Measurements from ENCODE around the gene NLRP7.
"Not testable (repeated sequence)": the region's sequence is repeated elsewhere in the genome, so short reads cannot be mapped to it uniquely, and the experiment has no call there.

NLRP7 gene

GRCh38 chr19:54947381-54947780, at the start of gene NLRP7:
Gene NLRP7, minus strand, starts transcription at chr19:54947530.
- no peaks in the 10 kb centered on the region for H3K27me3 ChIP-seq (ENCODE audit: control insufficient read depth in 1 of 2, insufficient read depth in 2 of 2, low read length in 2 of 2)
- H3K4me3 ChIP-seq (ENCODE audit: low read length in 2 of 2): no peak within 1 kb of the TSS
- no peaks in the 10 kb centered on the region for H3K9me3 ChIP-seq (ENCODE audit: control insufficient read depth in 2 of 2, low read length in 2 of 2)
- H3K27ac ChIP-seq (ENCODE audit: low read length): no peak within 1 kb of the TSS
- H3K4me1 ChIP-seq (ENCODE audit: control insufficient read depth, insufficient read depth, low read length): no peaks in the 10 kb centered on the region
- no peak within 1 kb of the TSS for H3K9ac ChIP-seq (ENCODE audit: low read length in 2 of 2)
- no peaks in the 10 kb centered on the region for H3K36me3 ChIP-seq (ENCODE audit: control insufficient read depth in 2 of 2, insufficient read depth in 2 of 2, low read length in 2 of 2)

DNA sequence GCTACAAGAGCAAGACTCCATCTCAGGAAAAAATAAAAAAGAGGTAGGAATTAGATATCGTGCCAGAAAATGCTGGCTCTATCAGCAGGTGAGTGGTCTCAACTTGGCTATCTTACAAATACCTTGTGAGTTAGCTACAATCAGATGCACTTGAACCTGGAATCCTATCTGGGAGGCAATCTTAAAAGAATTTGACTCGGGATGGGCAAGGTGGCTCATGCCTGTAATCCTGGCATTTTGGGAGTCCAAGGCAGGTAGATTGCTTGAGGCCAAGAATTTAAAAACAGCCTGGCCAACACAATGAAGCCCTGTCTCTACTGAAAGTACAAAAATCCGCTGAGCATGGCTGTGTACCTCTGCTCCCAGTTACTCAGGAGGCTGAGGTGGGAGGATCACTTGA, 48.2 kb upstream of the NLRP7 start:
- no peaks in the 10 kb centered on the region for H3K4me1 ChIP-seq (ENCODE audit: control insufficient read depth, insufficient read depth, low read length)
- H3K27me3 ChIP-seq (ENCODE audit: control insufficient read depth in 1 of 2, insufficient read depth in 2 of 2, low read length in 2 of 2): no peaks in the 10 kb centered on the region
- no peak overlapping the region for H3K27ac ChIP-seq (ENCODE audit: low read length)
- H3K36me3 ChIP-seq (ENCODE audit: control insufficient read depth in 2 of 2, insufficient read depth in 2 of 2, low read length in 2 of 2): no peaks in the 10 kb centered on the region
- H3K4me3 ChIP-seq (ENCODE audit: low read length in 2 of 2): no peak overlapping the region
- no peak overlapping the region for H3K9ac ChIP-seq (ENCODE audit: low read length in 2 of 2)
- H3K9me3 ChIP-seq (ENCODE audit: control insufficient read depth in 2 of 2, low read length in 2 of 2): no peaks in the 10 kb centered on the region

GRCh38 chr19:54989531-54989930, 42.2 kb upstream of the NLRP7 start:
- not testable (repeated sequence) for H3K4me3 ChIP-seq (ENCODE audit: low read length in 2 of 2); H3K27me3 ChIP-seq (ENCODE audit: control insufficient read depth in 1 of 2, insufficient read depth in 2 of 2, low read length in 2 of 2); H3K9me3 ChIP-seq (ENCODE audit: control insufficient read depth in 2 of 2, low read length in 2 of 2); H3K27ac ChIP-seq (ENCODE audit: low read length); H3K4me1 ChIP-seq (ENCODE audit: control insufficient read depth, insufficient read depth, low read length); H3K36me3 ChIP-seq (ENCODE audit: control insufficient read depth in 2 of 2, insufficient read depth in 2 of 2, low read length in 2 of 2); H3K9ac ChIP-seq (ENCODE audit: low read length in 2 of 2)

- not testable (repeated sequence) for H3K27me3 ChIP-seq (ENCODE audit: control insufficient read depth in 1 of 2, insufficient read depth in 2 of 2, low read length in 2 of 2)
These were observed 35.2 kb upstream of the NLRP7 start for GRCh38 chr19:54982562-54982961.

GRCh38 chr19:54973229-54974090, 26.1 kb upstream of the NLRP7 start:
- H3K9me3 ChIP-seq (ENCODE audit: control insufficient read depth in 2 of 2, low read length in 2 of 2); H3K4me1 ChIP-seq (ENCODE audit: control insufficient read depth, insufficient read depth, low read length); H3K9ac ChIP-seq (ENCODE audit: low read length in 2 of 2); H3K27me3 ChIP-seq (ENCODE audit: control insufficient read depth in 1 of 2, insufficient read depth in 2 of 2, low read length in 2 of 2); H3K4me3 ChIP-seq (ENCODE audit: low read length in 2 of 2); H3K27ac ChIP-seq (ENCODE audit: low read length); H3K36me3 ChIP-seq (ENCODE audit: control insufficient read depth in 2 of 2, insufficient read depth in 2 of 2, low read length in 2 of 2): not testable (repeated sequence)

More at GRCh38 chr19:54982562-54982961, 35.2 kb upstream of the NLRP7 start:
- H3K36me3 ChIP-seq (ENCODE audit: control insufficient read depth in 2 of 2, insufficient read depth in 2 of 2, low read length in 2 of 2); H3K9ac ChIP-seq (ENCODE audit: low read length in 2 of 2); H3K4me3 ChIP-seq (ENCODE audit: low read length in 2 of 2); H3K27ac ChIP-seq (ENCODE audit: low read length); H3K4me1 ChIP-seq (ENCODE audit: control insufficient read depth, insufficient read depth, low read length); H3K9me3 ChIP-seq (ENCODE audit: control insufficient read depth in 2 of 2, low read length in 2 of 2): not testable (repeated sequence)

DNA sequence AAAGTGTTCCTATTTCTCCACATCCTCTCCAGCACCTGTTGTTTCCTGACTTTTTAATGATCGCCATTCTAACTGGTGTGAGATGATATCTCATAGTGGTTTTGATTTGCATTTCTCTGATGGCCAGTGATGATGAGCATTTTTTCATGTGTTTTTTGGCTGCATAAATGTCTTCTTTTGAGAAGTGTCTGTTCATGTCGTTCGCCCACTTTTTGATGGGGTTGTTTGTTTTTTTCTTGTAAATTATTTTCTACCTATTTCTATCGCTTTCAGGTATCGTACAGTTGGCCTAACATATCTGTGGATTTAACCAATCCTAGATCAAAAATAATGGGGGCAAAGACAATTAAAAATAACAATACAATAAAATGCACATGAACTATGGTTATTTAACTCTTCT, 24.1 kb upstream of the NLRP7 start:
- not testable (repeated sequence) for H3K36me3 ChIP-seq (ENCODE audit: control insufficient read depth in 2 of 2, insufficient read depth in 2 of 2, low read length in 2 of 2); H3K27ac ChIP-seq (ENCODE audit: low read length); H3K9me3 ChIP-seq (ENCODE audit: control insufficient read depth in 2 of 2, low read length in 2 of 2); H3K9ac ChIP-seq (ENCODE audit: low read length in 2 of 2); H3K4me1 ChIP-seq (ENCODE audit: control insufficient read depth, insufficient read depth, low read length); H3K27me3 ChIP-seq (ENCODE audit: control insufficient read depth in 1 of 2, insufficient read depth in 2 of 2, low read length in 2 of 2); H3K4me3 ChIP-seq (ENCODE audit: low read length in 2 of 2)

DNA sequence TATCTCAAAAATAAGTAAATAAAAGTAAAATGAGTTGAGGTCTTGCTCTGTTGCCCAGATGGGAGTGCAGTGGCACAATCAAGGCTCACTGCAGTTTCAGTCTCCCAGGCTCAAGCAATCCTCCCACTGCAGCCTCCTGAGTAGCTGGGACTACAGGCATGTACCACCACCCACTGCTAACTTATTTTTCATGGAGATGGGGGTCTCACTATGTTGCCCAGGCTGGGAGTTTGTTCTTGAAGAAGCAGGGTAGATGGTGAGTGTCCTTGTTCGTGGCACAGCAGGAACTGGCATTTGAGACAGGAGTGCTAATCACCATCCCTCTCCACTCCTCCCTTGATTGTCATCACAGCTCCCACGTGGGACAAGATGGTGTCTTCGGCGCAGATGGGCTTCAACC, 22.3 kb upstream of the NLRP7 start:
- Histone ChIP-seq H3K9ac (ENCODE audit: low read length in 2 of 2) (no peak overlapping the region), H3K4me3 (ENCODE audit: low read length in 2 of 2) (no peak overlapping the region), H3K4me1 (ENCODE audit: control insufficient read depth, insufficient read depth, low read length) (no peaks in the 10 kb centered on the region), H3K36me3 (ENCODE audit: control insufficient read depth in 2 of 2, insufficient read depth in 2 of 2, low read length in 2 of 2) (no peaks in the 10 kb centered on the region), H3K27me3 (ENCODE audit: control insufficient read depth in 1 of 2, insufficient read depth in 2 of 2, low read length in 2 of 2) (no peaks in the 10 kb centered on the region), H3K27ac (ENCODE audit: low read length) (no peak overlapping the region), H3K9me3 (ENCODE audit: control insufficient read depth in 2 of 2, low read length in 2 of 2) (no peaks in the 10 kb centered on the region)

GRCh38 chr19:54967611-54968010, 20.3 kb upstream of the NLRP7 start:
- Histone ChIP-seq H3K9me3 (ENCODE audit: control insufficient read depth in 2 of 2, low read length in 2 of 2) (no peaks in the 10 kb centered on the region), H3K27ac (ENCODE audit: low read length) (no peak overlapping the region), H3K4me1 (ENCODE audit: control insufficient read depth, insufficient read depth, low read length) (no peaks in the 10 kb centered on the region), H3K36me3 (ENCODE audit: control insufficient read depth in 2 of 2, insufficient read depth in 2 of 2, low read length in 2 of 2) (no peaks in the 10 kb centered on the region), H3K9ac (ENCODE audit: low read length in 2 of 2) (no peak overlapping the region), H3K4me3 (ENCODE audit: low read length in 2 of 2) (no peak overlapping the region), H3K27me3 (ENCODE audit: control insufficient read depth in 1 of 2, insufficient read depth in 2 of 2, low read length in 2 of 2) (no peaks in the 10 kb centered on the region)

DNA sequence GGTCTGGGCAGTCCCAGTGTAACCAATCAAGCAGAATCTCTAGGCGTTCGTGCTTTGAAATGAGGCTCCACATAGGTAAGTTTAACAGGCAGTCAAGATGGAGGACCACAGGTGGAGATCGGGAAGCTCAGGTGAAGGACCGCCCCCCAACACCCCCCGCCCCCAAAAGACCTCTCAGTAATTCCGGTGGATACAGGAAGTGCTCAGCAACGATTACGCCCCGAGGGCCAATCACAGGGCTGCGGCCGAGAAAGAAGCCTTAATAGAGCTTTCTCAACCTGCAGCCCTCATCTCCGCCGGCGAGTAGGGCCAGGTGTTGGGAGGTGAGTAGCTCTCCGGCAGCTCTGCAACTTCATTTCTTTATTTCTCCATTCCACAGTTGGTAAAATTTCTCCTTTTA, 17.7 kb upstream of the NLRP7 start:
- H3K4me3 ChIP-seq (ENCODE audit: low read length in 2 of 2); H3K4me1 ChIP-seq (ENCODE audit: control insufficient read depth, insufficient read depth, low read length): not testable (repeated sequence)

GRCh38 chr19:54959840-54960239, 12.5 kb upstream of the NLRP7 start:
- Histone ChIP-seq H3K4me3 (ENCODE audit: low read length in 2 of 2) (no peak overlapping the region), H3K4me1 (ENCODE audit: control insufficient read depth, insufficient read depth, low read length) (no peaks in the 10 kb centered on the region), H3K36me3 (ENCODE audit: control insufficient read depth in 2 of 2, insufficient read depth in 2 of 2, low read length in 2 of 2) (no peaks in the 10 kb centered on the region), H3K27me3 (ENCODE audit: control insufficient read depth in 1 of 2, insufficient read depth in 2 of 2, low read length in 2 of 2) (no peaks in the 10 kb centered on the region), H3K27ac (ENCODE audit: low read length) (no peak overlapping the region), H3K9ac (ENCODE audit: low read length in 2 of 2) (no peak overlapping the region), H3K9me3 (ENCODE audit: control insufficient read depth in 2 of 2, low read length in 2 of 2) (no peaks in the 10 kb centered on the region)

More for the DNA sequence above, 17.7 kb upstream of the NLRP7 start:
- not testable (repeated sequence) for H3K27me3 ChIP-seq (ENCODE audit: control insufficient read depth in 1 of 2, insufficient read depth in 2 of 2, low read length in 2 of 2); H3K36me3 ChIP-seq (ENCODE audit: control insufficient read depth in 2 of 2, insufficient read depth in 2 of 2, low read length in 2 of 2); H3K27ac ChIP-seq (ENCODE audit: low read length); H3K9ac ChIP-seq (ENCODE audit: low read length in 2 of 2); H3K9me3 ChIP-seq (ENCODE audit: control insufficient read depth in 2 of 2, low read length in 2 of 2)

DNA sequence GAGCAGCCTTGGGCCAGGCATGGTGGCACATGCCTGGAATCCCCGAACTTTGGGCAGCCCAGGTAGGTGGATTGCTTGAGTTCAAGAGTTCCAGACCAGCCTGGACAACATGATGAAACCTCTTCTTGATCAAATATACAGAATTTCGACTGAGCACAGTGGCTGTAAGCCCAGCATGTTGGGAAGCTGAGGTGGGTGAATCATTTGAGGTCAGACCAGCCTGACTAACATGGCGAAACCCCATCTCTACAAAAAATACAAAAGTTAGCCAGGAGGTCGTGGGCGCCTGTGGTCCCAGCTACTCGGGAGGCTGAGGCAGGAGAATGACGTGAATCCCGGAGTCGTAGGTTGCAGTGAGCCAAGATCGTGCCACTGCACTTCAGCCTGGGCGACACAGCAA, 8.0 kb upstream of the NLRP7 start:
- H3K36me3 ChIP-seq (ENCODE audit: control insufficient read depth in 2 of 2, insufficient read depth in 2 of 2, low read length in 2 of 2): no peaks in the 10 kb centered on the region
- H3K9me3 ChIP-seq (ENCODE audit: control insufficient read depth in 2 of 2, low read length in 2 of 2): no peaks in the 10 kb centered on the region
- no peak overlapping the region for H3K9ac ChIP-seq (ENCODE audit: low read length in 2 of 2)
- no peak overlapping the region for H3K4me3 ChIP-seq (ENCODE audit: low read length in 2 of 2)
- H3K27ac ChIP-seq (ENCODE audit: low read length): no peak overlapping the region
- H3K4me1 ChIP-seq (ENCODE audit: control insufficient read depth, insufficient read depth, low read length): no peaks in the 10 kb centered on the region
- H3K27me3 ChIP-seq (ENCODE audit: control insufficient read depth in 1 of 2, insufficient read depth in 2 of 2, low read length in 2 of 2): no peaks in the 10 kb centered on the region
